Measurements from ENCODE around the gene GPRC5B. TPM values are rescaled to one million over a fixed set of nuclear protein-coding genes. Genes with fewer than 3 reads are reported as not detected.

GPRC5B gene
- total and polyA plus RNA-seq, 2 of the 8 experiments (the other 6 are each of a cell fraction or from before 2014, with no cell fraction given): 106 to 160 TPM

DNA sequence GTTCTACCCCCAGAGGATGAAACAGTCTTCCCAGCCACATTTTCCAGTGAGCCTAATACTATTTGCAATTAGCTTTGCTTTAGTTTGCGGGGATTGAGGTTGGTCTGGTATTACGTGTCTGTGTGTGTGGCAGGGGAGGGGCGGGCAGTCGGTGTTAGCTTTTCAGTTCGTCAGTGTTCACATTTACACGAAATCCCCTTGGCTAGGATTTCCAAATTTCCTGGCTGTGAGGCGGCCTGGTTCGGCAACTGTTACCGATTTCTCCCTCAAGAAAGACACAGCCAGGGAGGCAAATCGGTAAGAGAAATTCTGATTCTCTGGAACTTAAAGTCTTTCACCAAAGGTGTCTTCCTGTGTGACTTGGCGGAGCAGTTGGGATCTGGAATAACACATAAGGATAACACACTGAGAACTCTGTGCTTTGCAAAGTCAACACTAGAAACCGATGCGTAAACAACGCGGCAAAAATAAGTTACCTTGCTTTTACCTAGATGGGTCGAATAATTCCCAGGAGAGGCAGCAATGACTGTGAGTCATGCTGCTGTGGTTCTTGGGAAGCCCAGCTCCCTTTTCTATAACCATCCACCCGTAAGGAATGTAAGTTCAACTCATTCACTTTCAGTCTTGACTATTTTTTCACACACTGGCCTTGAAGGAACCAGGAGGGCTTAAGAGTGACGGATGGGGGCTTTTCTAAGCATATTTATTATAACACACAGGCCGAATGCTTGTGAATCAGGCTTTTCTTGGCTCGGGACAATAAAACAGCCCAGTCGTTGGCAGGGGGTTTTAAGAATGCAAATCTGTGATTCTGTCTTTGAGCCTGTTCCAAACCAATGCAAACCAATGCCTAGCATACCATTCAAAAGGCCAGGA is 24.2 kb downstream of the GPRC5B start (continued):
- TF ChIP-seq JUND (IDR thresholded peaks at IDR 0.05; ENCODE audit: low read length) (peak; percentile 58), SP1 (IDR thresholded peaks at IDR 0.05; ENCODE audit: low read depth, low read length) (0 out of 2 replicates have a peak, but pooled peaks have one; percentile 8), SUZ12 (IDR thresholded peaks at IDR 0.05; ENCODE audit: low read length) (no peak), PHF8 (conservative IDR thresholded peaks at IDR 0.05; ENCODE audit: low read depth, low read length) (no peak), ZNF274 (IDR thresholded peaks at IDR 0.05; ENCODE audit: borderline replicate concordance, extremely low read depth, low read length) (no peak)
